Measurements from ENCODE around the gene TMEM52B. TPM values are rescaled to one million over a fixed set of nuclear protein-coding genes. Genes with fewer than 3 reads are reported as not detected.
"Not testable (repeated sequence)": the region's sequence is repeated elsewhere in the genome, so short reads cannot be mapped to it uniquely, and the experiment has no call there.

Gene TMEM52B
- total and polyA plus RNA-seq, 12 donors, result 0.07 to 2.3 (median 0.37) TPM; not detected in 3

GRCh38 chr12:10218021-10218420, 39.2 kb downstream of the TMEM52B start:
- Histone ChIP-seq H3K4me3 (no peak overlapping the region), H3K4me1 (replicated peaks in 1 of 2) (peaks cover 16 to 18% of the 10 kb centered on the region in 2 donors), H3K27ac (no peak overlapping the region), H3K9me3 (replicated peaks in 1 of 3) (no peaks in the 10 kb centered on the region), H3K36me3 (replicated peaks in 1 of 2) (peaks cover 0 to 53% of the 10 kb centered on the region in 2 donors), H3K27me3 (no peaks in the 10 kb centered on the region)
- 88 to 96% (median 93%) methylated on average over 6 of the region's 6 CpGs for WGBS, 4 donors
- DNase-seq, result no peak
- TF ChIP-seq POLR2A (IDR thresholded peaks at IDR 0.05) (no peak), CTCF (IDR thresholded peaks at IDR 0.05) (no peak)
- intact Hi-C loops (cut with DNase I), result no loop called here

- no peaks in the 10 kb centered on the region for H3K27me3 ChIP-seq
- 55 to 60% (median 58%) methylated on average over 8 of the region's 8 CpGs for WGBS, 4 donors
- H3K9me3 ChIP-seq (replicated peaks in 1 of 3), result no peaks in the 10 kb centered on the region
- H3K4me3 ChIP-seq, result no peak overlapping the region
- H3K36me3 ChIP-seq (replicated peaks in 1 of 2), result peaks cover 0 to 65% of the 10 kb centered on the region in 2 donors
- intact Hi-C loops (cut with DNase I), result no loop called here
- peak overlapping the region in 2 of 5 donors; percentile 41 to 58 for H3K27ac ChIP-seq
- H3K4me1 ChIP-seq (replicated peaks in 1 of 2), result peaks cover 0 to 4% of the 10 kb centered on the region in 2 donors
- TF ChIP-seq POLR2A (IDR thresholded peaks at IDR 0.05) (no peak), CTCF (IDR thresholded peaks at IDR 0.05) (no peak)
- peak; percentile 67 to 90 (median 71) for DNase-seq
Observed at GRCh38 chr12:10220398-10221077, 41.7 kb downstream of the TMEM52B start.

GRCh38 chr12:10221846-10222245, 43.0 kb downstream of the TMEM52B start:
- WGBS, 4 donors, result 96 to 97% (median 97%) methylated on average over 5 of the region's 5 CpGs
- intact Hi-C loops (cut with DNase I), result no loop called here

GRCh38 chr12:10223208-10223607, 44.4 kb downstream of the TMEM52B start:
- intact Hi-C loops (cut with DNase I), result no loop called here
- no peak for DNase-seq
- WGBS, 4 donors, result 92 to 97% (median 93%) methylated on average over 5 of the region's 5 CpGs
- Histone ChIP-seq H3K27ac (no peak overlapping the region), H3K4me3 (no peak overlapping the region), H3K9me3 (replicated peaks in 1 of 3) (no peaks in the 10 kb centered on the region), H3K4me1 (replicated peaks in 1 of 2) (no peaks in the 10 kb centered on the region), H3K27me3 (no peaks in the 10 kb centered on the region), H3K36me3 (replicated peaks in 1 of 2) (peaks cover 0 to 60% of the 10 kb centered on the region in 2 donors)
- TF ChIP-seq POLR2A (IDR thresholded peaks at IDR 0.05) (no peak), CTCF (IDR thresholded peaks at IDR 0.05) (no peak)

More at GRCh38 chr12:10221846-10222245, 43.0 kb downstream of the TMEM52B start:
- no peak overlapping the region for H3K27ac ChIP-seq
- H3K27me3 ChIP-seq, result no peaks in the 10 kb centered on the region
- peaks cover 0 to 65% of the 10 kb centered on the region in 2 donors for H3K36me3 ChIP-seq (replicated peaks in 1 of 2)
- no peak overlapping the region for H3K4me3 ChIP-seq
- no peaks in the 10 kb centered on the region for H3K4me1 ChIP-seq (replicated peaks in 1 of 2)
- no peaks in the 10 kb centered on the region for H3K9me3 ChIP-seq (replicated peaks in 1 of 3)
- TF ChIP-seq POLR2A (IDR thresholded peaks at IDR 0.05), result no peak
- no peak for TF ChIP-seq CTCF (IDR thresholded peaks at IDR 0.05)
- DNase-seq, result no peak

GRCh38 chr12:10225426-10225825, 46.6 kb downstream of the TMEM52B start:
- DNase-seq; H3K4me1 ChIP-seq (replicated peaks in 1 of 2); H3K4me3 ChIP-seq; H3K27ac ChIP-seq; intact Hi-C loops (cut with DNase I); H3K27me3 ChIP-seq; H3K9me3 ChIP-seq (replicated peaks in 1 of 3): not testable (repeated sequence)
- peaks cover 0 to 38% of the 10 kb centered on the region in 2 donors for H3K36me3 ChIP-seq (replicated peaks in 1 of 2)
- WGBS, 4 donors, result 92 to 100% (median 94%) methylated on average over 3 to 20 of the region's 26 CpGs

Data from adrenal gland (tissue), 12 donors.